Measurements from ENCODE around the gene PROCA1. TPM values are rescaled to one million over a fixed set of nuclear protein-coding genes. Genes with fewer than 3 reads are reported as not detected.

Gene PROCA1
- total and polyA plus RNA-seq, 2 of the 13 experiments (the other 11 are each of a cell fraction or from before 2014, with no cell fraction given) = 0.73 to 1.5 TPM

DNA sequence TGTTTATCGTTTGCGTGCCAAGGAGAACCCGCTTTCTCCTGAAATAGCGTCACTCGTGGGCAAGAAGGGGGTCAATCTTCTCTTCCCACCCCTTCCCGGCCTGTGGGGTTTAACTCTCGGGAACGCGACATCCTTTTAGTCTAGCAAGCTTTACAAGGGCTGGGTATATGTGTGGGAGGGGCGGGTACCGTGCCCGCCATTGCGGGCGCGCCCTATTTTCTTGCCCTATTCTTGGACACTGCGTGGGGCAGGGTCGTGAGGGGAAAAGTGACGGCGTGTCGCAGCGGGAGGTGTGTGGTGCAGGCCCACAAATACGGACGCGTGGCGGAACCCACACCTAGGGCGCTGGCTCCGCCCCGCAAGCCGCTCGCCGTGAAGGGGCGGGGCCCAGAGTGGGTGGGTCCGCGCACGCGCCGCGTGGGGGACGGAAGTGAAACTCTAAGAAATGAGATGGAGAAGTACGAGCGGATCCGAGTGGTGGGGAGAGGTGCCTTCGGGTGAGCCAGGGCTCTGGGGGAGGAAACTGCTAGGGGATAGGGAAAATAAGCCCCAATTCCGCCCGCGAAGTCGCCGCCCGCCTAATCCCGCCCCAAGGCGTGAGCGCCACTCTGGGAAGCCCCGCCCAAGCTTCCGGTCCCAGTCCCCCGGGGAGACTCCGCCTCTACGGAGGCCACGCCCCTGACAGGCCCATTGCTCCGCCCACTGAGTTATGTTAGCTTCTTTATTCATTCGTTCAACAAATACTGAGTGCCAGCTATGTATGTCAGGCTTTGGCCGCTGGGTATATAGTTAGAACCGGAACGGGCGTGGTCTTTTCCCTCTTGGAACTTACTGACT, 16.9 kb upstream of the PROCA1 start, which contains the start of gene NEK8 (continued):
- TF ChIP-seq ZNF234 (CRISPR knock-in tag; conservative IDR thresholded peaks at IDR 0.05) (no peak), NFRKB (IDR thresholded peaks at IDR 0.05) (no peak), MYNN (CRISPR knock-in tag; IDR thresholded peaks at IDR 0.05; ENCODE audit: low read depth) (0 out of 2 replicates have a peak, but pooled peaks have one; percentile 5), ZFAT (CRISPR knock-in tag; conservative IDR thresholded peaks at IDR 0.05) (0 out of 2 replicates have a peak, but pooled peaks have one; percentile 5), ZNF614 (CRISPR knock-in tag; IDR thresholded peaks at IDR 0.05; ENCODE audit: borderline replicate concordance) (no peak), ZNF501 (CRISPR knock-in tag; IDR thresholded peaks at IDR 0.05) (peak; percentile 70; the same call in 1 of the 2 replicates), POGZ (CRISPR knock-in tag; IDR thresholded peaks at IDR 0.05) (no peak), HES4 (CRISPR knock-in tag; IDR thresholded peaks at IDR 0.05; ENCODE audit: borderline replicate concordance) (peak; percentile 79; the same call in 1 of the 2 replicates), TCF7 (IDR thresholded peaks at IDR 0.05; ENCODE audit: low read depth) (no peak)
- TF ChIP-seq, protein P1, sequence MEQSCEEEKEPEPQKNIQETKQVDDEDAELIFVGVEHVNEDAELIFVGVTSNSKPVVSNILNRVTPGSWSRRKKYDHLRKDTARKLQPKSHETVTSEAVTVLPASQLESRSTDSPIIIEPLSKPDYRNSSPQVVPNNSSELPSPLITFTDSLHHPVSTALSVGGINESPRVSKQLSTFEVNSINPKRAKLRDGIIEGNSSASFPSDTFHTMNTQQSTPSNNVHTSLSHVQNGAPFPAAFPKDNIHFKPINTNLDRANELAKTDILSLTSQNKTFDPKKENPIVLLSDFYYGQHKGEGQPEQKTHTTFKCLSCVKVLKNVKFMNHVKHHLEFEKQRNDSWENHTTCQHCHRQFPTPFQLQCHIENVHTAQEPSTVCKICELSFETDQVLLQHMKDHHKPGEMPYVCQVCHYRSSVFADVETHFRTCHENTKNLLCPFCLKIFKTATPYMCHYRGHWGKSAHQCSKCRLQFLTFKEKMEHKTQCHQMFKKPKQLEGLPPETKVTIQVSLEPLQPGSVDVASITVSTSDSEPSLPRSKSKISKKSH (CRISPR knock-in tag; IDR thresholded peaks at IDR 0.05; ENCODE audit: borderline replicate concordance) = no peak; the same call in 1 of the 2 replicates
- TF ChIP-seq, protein P2, sequence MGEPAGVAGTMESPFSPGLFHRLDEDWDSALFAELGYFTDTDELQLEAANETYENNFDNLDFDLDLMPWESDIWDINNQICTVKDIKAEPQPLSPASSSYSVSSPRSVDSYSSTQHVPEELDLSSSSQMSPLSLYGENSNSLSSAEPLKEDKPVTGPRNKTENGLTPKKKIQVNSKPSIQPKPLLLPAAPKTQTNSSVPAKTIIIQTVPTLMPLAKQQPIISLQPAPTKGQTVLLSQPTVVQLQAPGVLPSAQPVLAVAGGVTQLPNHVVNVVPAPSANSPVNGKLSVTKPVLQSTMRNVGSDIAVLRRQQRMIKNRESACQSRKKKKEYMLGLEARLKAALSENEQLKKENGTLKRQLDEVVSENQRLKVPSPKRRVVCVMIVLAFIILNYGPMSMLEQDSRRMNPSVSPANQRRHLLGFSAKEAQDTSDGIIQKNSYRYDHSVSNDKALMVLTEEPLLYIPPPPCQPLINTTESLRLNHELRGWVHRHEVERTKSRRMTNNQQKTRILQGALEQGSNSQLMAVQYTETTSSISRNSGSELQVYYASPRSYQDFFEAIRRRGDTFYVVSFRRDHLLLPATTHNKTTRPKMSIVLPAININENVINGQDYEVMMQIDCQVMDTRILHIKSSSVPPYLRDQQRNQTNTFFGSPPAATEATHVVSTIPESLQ (CRISPR knock-in tag; conservative IDR thresholded peaks at IDR 0.05) = no peak
- TF ChIP-seq, protein P3, sequence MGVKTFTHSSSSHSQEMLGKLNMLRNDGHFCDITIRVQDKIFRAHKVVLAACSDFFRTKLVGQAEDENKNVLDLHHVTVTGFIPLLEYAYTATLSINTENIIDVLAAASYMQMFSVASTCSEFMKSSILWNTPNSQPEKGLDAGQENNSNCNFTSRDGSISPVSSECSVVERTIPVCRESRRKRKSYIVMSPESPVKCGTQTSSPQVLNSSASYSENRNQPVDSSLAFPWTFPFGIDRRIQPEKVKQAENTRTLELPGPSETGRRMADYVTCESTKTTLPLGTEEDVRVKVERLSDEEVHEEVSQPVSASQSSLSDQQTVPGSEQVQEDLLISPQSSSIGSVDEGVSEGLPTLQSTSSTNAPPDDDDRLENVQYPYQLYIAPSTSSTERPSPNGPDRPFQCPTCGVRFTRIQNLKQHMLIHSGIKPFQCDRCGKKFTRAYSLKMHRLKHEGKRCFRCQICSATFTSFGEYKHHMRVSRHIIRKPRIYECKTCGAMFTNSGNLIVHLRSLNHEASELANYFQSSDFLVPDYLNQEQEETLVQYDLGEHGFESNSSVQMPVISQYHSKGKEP (CRISPR knock-in tag; IDR thresholded peaks at IDR 0.05) = no peak
- TF ChIP-seq, protein P4, sequence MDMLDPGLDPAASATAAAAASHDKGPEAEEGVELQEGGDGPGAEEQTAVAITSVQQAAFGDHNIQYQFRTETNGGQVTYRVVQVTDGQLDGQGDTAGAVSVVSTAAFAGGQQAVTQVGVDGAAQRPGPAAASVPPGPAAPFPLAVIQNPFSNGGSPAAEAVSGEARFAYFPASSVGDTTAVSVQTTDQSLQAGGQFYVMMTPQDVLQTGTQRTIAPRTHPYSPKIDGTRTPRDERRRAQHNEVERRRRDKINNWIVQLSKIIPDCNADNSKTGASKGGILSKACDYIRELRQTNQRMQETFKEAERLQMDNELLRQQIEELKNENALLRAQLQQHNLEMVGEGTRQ (IDR thresholded peaks at IDR 0.05; ENCODE audit: low read depth, low read length) = no peak
- TF ChIP-seq, protein P4 (CRISPR knock-in tag; IDR thresholded peaks at IDR 0.05; ENCODE audit: borderline replicate concordance) = no peak
- TF ChIP-seq, protein P5, sequence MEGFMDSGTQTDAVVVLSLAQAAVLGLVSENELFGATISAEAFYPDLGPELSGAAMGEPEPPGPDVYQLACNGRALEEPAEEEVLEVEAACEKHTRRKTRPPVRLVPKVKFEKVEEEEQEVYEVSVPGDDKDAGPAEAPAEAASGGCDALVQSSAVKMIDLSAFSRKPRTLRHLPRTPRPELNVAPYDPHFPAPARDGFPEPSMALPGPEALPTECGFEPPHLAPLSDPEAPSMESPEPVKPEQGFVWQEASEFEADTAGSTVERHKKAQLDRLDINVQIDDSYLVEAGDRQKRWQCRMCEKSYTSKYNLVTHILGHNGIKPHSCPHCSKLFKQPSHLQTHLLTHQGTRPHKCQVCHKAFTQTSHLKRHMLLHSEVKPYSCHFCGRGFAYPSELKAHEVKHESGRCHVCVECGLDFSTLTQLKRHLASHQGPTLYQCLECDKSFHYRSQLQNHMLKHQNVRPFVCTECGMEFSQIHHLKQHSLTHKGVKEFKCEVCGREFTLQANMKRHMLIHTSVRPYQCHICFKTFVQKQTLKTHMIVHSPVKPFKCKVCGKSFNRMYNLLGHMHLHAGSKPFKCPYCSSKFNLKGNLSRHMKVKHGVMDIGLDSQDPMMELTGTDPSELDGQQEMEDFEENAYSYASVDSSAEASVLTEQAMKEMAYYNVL (CRISPR knock-in tag; IDR thresholded peaks at IDR 0.05; ENCODE audit: borderline replicate concordance) = no peak
- TF ChIP-seq, protein P6, sequence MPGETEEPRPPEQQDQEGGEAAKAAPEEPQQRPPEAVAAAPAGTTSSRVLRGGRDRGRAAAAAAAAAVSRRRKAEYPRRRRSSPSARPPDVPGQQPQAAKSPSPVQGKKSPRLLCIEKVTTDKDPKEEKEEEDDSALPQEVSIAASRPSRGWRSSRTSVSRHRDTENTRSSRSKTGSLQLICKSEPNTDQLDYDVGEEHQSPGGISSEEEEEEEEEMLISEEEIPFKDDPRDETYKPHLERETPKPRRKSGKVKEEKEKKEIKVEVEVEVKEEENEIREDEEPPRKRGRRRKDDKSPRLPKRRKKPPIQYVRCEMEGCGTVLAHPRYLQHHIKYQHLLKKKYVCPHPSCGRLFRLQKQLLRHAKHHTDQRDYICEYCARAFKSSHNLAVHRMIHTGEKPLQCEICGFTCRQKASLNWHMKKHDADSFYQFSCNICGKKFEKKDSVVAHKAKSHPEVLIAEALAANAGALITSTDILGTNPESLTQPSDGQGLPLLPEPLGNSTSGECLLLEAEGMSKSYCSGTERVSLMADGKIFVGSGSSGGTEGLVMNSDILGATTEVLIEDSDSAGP (CRISPR knock-in tag; IDR thresholded peaks at IDR 0.05; ENCODE audit: borderline replicate concordance) = no peak; the same call in 1 of the 2 replicates

Measured in HepG2 (cell line).